ENCODE measurements around the gene PLCB4. TPM values are rescaled to one million over a fixed set of nuclear protein-coding genes. Genes with fewer than 3 reads are reported as not detected.

Gene PLCB4
- total RNA-seq, 4 donors from 2014 or later, result 2.7 to 11.4 (median 6.5) TPM

DNA sequence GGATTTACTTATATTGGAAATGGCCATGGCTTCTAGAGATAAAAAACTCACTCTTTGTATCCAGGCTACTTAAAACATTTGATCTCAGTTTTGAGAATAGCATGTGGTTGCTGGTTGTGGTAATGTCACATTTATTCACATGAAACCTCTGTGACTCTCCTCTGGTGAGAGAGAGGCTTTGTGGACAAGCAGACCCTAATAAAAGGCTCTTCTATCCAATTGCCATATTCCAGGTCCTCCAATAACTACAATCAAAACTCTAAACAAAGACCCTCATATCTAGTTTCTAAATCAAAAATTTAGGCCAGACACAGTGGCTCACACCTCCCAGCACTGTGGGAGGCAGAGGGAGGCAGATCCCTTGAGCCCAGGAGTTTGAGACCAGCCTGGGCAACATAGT is 269.2 kb downstream of the PLCB4 start:
- intact Hi-C loops (cut with DNase I; ENCODE audit: low total_unique reads), result no loop called here
- no peak for TF ChIP-seq POLR2A (IDR thresholded peaks at IDR 0.05)
- TF ChIP-seq, protein P1, sequence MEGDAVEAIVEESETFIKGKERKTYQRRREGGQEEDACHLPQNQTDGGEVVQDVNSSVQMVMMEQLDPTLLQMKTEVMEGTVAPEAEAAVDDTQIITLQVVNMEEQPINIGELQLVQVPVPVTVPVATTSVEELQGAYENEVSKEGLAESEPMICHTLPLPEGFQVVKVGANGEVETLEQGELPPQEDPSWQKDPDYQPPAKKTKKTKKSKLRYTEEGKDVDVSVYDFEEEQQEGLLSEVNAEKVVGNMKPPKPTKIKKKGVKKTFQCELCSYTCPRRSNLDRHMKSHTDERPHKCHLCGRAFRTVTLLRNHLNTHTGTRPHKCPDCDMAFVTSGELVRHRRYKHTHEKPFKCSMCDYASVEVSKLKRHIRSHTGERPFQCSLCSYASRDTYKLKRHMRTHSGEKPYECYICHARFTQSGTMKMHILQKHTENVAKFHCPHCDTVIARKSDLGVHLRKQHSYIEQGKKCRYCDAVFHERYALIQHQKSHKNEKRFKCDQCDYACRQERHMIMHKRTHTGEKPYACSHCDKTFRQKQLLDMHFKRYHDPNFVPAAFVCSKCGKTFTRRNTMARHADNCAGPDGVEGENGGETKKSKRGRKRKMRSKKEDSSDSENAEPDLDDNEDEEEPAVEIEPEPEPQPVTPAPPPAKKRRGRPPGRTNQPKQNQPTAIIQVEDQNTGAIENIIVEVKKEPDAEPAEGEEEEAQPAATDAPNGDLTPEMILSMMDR (IDR thresholded peaks at IDR 0.05), result no peak
- no peak for DNase-seq (ENCODE audit: low spot score in 2 of 2)
- H3K4me3 ChIP-seq (ENCODE audit: low read depth, poor library complexity, severe bottlenecking), result no peak overlapping the region

GRCh38 chr20:9339708-9340107 is 270.8 kb downstream of the PLCB4 start:
- no peak for TF ChIP-seq POLR2A (IDR thresholded peaks at IDR 0.05)
- TF ChIP-seq, protein P1 (IDR thresholded peaks at IDR 0.05), result no peak

GRCh38 chr20:9342651-9343050 is 273.8 kb downstream of the PLCB4 start:
- intact Hi-C loops (cut with DNase I; ENCODE audit: low total_unique reads), result no loop called here
- TF ChIP-seq, protein P1 (IDR thresholded peaks at IDR 0.05), result no peak
- TF ChIP-seq POLR2A (IDR thresholded peaks at IDR 0.05), result no peak
- no peak for DNase-seq (ENCODE audit: low spot score in 2 of 2)
- no peak overlapping the region for H3K4me3 ChIP-seq (ENCODE audit: low read depth, poor library complexity, severe bottlenecking)
- WGBS, 2 donors, result 55 to 66% methylated on average over 2 of the region's 2 CpGs

More at GRCh38 chr20:9339708-9340107, 270.8 kb downstream of the PLCB4 start:
- WGBS, 2 donors, result 93 to 94% methylated on average over 3 of the region's 3 CpGs
- DNase-seq (ENCODE audit: low spot score in 2 of 2), result no peak
- H3K4me3 ChIP-seq (ENCODE audit: low read depth, poor library complexity, severe bottlenecking), result no peak overlapping the region
- intact Hi-C loops (cut with DNase I; ENCODE audit: low total_unique reads), result no loop called here

GRCh38 chr20:9344083-9344920 is 275.4 kb downstream of the PLCB4 start:
- no peak overlapping the region for H3K4me3 ChIP-seq (ENCODE audit: low read depth, poor library complexity, severe bottlenecking)
- intact Hi-C loops (cut with DNase I; ENCODE audit: low total_unique reads), result no loop called here
- no peak for DNase-seq (ENCODE audit: low spot score in 2 of 2)
- TF ChIP-seq POLR2A (IDR thresholded peaks at IDR 0.05), result no peak
- TF ChIP-seq, protein P1 (IDR thresholded peaks at IDR 0.05), result no peak
- 58 to 62% methylated on average over 11 of the region's 11 CpGs for WGBS, 2 donors

- TF ChIP-seq POLR2A (IDR thresholded peaks at IDR 0.05), result no peak
- TF ChIP-seq, protein P1 (IDR thresholded peaks at IDR 0.05), result no peak
- WGBS, 2 donors, result 77 to 87% methylated on average over 3 of the region's 3 CpGs
- no peak for DNase-seq (ENCODE audit: low spot score in 2 of 2)
- intact Hi-C loops (cut with DNase I; ENCODE audit: low total_unique reads), result no loop called here
- no peak overlapping the region for H3K4me3 ChIP-seq (ENCODE audit: low read depth, poor library complexity, severe bottlenecking)
These were observed 279.4 kb downstream of the PLCB4 start for GRCh38 chr20:9348316-9348715.

All from lower leg skin (tissue), 4 donors.